GM12891 (cell line): ENCODE data around the gene RSPO3.

Source experiments
- PAX5 ChIP-seq: IDR thresholded peaks from 2 replicates; pipeline ENCODE4 v1.6.1; 2011; ENCODE audit warnings: low read length, moderate library complexity, mild to moderate bottlenecking; ENCODE audit not compliant: insufficient read depth, severe bottlenecking
- POLR2A ChIP-seq: IDR thresholded peaks from 2 replicates; pipeline ENCODE4 v1.6.1; 2011; ENCODE audit warnings: low read depth, low read length, control low read depth
- POLR2AphosphoS5 ChIP-seq: IDR thresholded peaks from 2 replicates; pipeline ENCODE4 v1.6.1; 2011; ENCODE audit warnings: low read depth, low read length, control low read depth
- POU2F2 ChIP-seq: IDR thresholded peaks from 2 replicates; pipeline ENCODE4 v1.6.1; 2011; ENCODE audit warnings: low read depth, mild to moderate bottlenecking, control low read depth, low read length, moderate library complexity
- SPI1 ChIP-seq: IDR thresholded peaks from 2 replicates; pipeline ENCODE4 v1.6.1; 2011; ENCODE audit warnings: low read depth, low read length, control low read depth
- TAF1 ChIP-seq: IDR thresholded peaks from 2 replicates; pipeline ENCODE4 v1.6.1; 2011; ENCODE audit warnings: low read depth, low read length, control low read depth

DNA sequence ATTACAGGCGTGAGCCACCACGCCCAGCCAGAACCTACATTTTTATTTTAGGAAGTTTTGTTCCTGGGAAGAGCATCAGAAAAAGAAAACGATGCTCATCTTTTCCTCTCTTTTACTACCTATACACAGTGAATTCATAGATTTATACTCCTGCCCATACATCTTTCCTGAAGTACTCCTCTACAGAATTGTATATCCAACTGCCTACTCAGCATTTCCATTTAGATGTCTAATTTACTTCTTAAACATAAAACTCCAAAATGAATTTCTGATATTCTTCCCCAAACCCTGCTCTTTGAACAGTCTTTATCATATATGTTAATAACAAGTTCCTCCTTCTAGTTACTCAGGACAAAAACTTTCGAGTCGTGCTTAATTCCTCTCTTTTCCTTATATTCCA is 39.8 kb upstream of the RSPO3 start:
- TF ChIP-seq TAF1 (no peak), POLR2AphosphoS5 (no peak), POLR2A (no peak), POU2F2 (no peak), SPI1 (no peak), PAX5 (no peak)
